KMS-11 (cell line): Measurements from ENCODE around the gene NME7.

ENCODE experiments used
- H2AFZ ChIP-seq: fragments of 200-600 bp; sonication (generic); 2 replicates; pipeline ENCODE4 v1.6.1; 2016; ENCODE audit warnings: antibody characterized with exemption, mixed run types, low read depth
- H3K27ac ChIP-seq: fragments of 200-600 bp; sonication (generic); 2 replicates; pipeline ENCODE4 v1.6.1; 2016; ENCODE audit warnings: mild to moderate bottlenecking, mixed run types
- H3K27me3 ChIP-seq: fragments of 200-600 bp; sonication (generic); 2 replicates; pipeline ENCODE4 v1.6.1; 2017; ENCODE audit warnings: mild to moderate bottlenecking, low read depth, mixed run types, moderate library complexity; ENCODE audit not compliant: insufficient read depth
- H3K36me3 ChIP-seq: fragments of 200-600 bp; sonication (generic); 2 replicates; pipeline ENCODE4 v1.6.1; 2017; ENCODE audit warnings: mild to moderate bottlenecking, mixed run types; ENCODE audit not compliant: insufficient read depth
- H3K4me1 ChIP-seq: fragments of 200-600 bp; sonication (generic); 2 replicates; pipeline ENCODE4 v1.6.1; 2016; ENCODE audit warnings: mild to moderate bottlenecking, low read depth, mixed run types; ENCODE audit not compliant: poor library complexity, severe bottlenecking
- H3K4me2 ChIP-seq: fragments of 200-600 bp; sonication (generic); 2 replicates; pipeline ENCODE4 v1.7.0; 2016; ENCODE audit warnings: mild to moderate bottlenecking, mixed run types
- H3K4me3 ChIP-seq: fragments of 200-600 bp; sonication (generic); IDR thresholded peaks from 2 replicates; pipeline ENCODE4 v1.6.1; 2017; ENCODE audit warnings: low read depth, low read length, mixed read lengths; ENCODE audit not compliant: insufficient read depth
- H3K79me2 ChIP-seq: fragments of 200-600 bp; sonication (generic); 2 replicates; pipeline ENCODE4 v1.6.1; 2016; ENCODE audit warnings: low read depth, mixed run types; ENCODE audit not compliant: insufficient read depth
- H3K9ac ChIP-seq: fragments of 200-600 bp; sonication (generic); 2 replicates; pipeline ENCODE4 v1.6.1; 2016; ENCODE audit warnings: mild to moderate bottlenecking, mixed run types
- H4K20me1 ChIP-seq: fragments of 200-600 bp; sonication (generic); 2 replicates; pipeline ENCODE4 v1.6.1; 2016; ENCODE audit warnings: mild to moderate bottlenecking, mixed run types; ENCODE audit not compliant: insufficient read depth
- TF ChIP-seq, protein P1 (sequence below): fragments of 200-600 bp; sonication (generic); conservative IDR thresholded peaks from 2 replicates; pipeline ENCODE4 v1.6.1; 2017; ENCODE audit warnings: low read depth, mild to moderate bottlenecking, antibody characterized with exemption, low read length, moderate library complexity, mixed read lengths

NME7 gene

DNA sequence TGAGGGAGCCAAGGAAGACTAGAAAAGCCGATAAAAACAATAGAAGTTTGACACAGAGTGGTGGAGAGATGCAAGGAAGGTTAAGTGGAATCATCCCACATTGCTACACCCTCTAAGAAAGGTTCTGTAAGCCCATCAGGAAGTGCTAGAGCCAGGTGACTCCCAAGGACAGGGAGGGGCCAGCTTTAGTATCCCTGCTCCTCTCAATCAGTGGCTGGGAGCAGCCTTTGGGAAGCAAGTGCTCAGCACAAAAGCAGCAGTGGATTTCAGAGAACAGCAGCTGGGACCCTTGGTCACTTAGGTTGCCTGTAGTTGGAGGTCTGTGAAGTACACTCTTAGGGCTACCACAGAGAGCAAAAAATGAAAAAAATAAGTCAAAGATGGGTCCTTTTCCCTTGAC is 42.5 kb downstream of the NME7 start:
- Histone ChIP-seq H3K27ac (no peak overlapping the region), H2AFZ (no peak overlapping the region), H3K4me1 (no peaks in the 10 kb centered on the region), H3K9ac (no peak overlapping the region), H3K4me2 (no peak overlapping the region), H3K79me2 (no peaks in the 10 kb centered on the region), H4K20me1 (no peaks in the 10 kb centered on the region), H3K36me3 (no peaks in the 10 kb centered on the region), H3K27me3 (no peaks in the 10 kb centered on the region), H3K4me3 (no peak overlapping the region)
- TF ChIP-seq, protein P1, sequence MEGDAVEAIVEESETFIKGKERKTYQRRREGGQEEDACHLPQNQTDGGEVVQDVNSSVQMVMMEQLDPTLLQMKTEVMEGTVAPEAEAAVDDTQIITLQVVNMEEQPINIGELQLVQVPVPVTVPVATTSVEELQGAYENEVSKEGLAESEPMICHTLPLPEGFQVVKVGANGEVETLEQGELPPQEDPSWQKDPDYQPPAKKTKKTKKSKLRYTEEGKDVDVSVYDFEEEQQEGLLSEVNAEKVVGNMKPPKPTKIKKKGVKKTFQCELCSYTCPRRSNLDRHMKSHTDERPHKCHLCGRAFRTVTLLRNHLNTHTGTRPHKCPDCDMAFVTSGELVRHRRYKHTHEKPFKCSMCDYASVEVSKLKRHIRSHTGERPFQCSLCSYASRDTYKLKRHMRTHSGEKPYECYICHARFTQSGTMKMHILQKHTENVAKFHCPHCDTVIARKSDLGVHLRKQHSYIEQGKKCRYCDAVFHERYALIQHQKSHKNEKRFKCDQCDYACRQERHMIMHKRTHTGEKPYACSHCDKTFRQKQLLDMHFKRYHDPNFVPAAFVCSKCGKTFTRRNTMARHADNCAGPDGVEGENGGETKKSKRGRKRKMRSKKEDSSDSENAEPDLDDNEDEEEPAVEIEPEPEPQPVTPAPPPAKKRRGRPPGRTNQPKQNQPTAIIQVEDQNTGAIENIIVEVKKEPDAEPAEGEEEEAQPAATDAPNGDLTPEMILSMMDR: no peak

DNA sequence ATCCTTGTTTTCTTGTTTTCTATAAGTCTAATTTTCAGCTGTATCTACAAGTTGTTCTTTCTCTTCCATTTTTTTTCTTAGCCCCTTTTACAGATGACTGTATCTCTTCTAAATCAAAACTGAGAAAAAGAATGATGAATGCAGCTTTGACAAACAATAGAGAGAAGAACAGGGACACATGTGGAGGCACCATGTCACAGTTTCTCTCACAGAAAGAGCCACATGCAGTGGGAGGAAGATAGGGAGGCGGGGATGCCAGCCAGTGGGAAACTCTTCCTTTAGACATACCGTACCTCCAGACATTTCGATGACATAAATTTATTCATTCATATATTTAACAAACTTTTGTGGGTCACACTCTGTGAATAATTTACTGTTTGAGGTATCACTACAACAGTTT is 45.5 kb downstream of the NME7 start:
- Histone ChIP-seq H3K4me2 (no peak overlapping the region), H3K4me3 (no peak overlapping the region)
- TF ChIP-seq, protein P1: no peak

DNA sequence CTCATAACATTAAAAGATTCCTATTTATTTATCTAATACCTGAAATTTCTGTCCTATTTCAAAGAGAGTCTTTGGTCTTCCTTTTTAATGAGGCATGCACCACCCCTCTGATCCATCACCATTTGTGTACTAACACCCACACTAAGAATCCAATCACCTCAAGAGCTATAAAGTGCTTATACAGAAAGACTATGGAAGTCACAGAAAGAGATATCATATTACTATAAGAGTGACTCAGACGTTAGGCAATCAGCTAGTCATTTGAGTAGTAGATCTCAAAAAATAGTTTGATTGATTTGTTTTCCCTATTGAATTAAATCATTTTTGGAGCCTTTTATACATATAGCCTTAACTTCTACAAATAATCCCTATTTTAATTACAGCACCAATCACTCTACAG is 46.1 kb downstream of the NME7 start:
- no peak overlapping the region for H2AFZ ChIP-seq
- no peak overlapping the region for H3K27ac ChIP-seq
- no peak overlapping the region for H3K4me2 ChIP-seq
- H3K36me3 ChIP-seq: no peaks in the 10 kb centered on the region
- H3K4me3 ChIP-seq: no peak overlapping the region
- no peaks in the 10 kb centered on the region for H4K20me1 ChIP-seq
- H3K9ac ChIP-seq: no peak overlapping the region
- no peaks in the 10 kb centered on the region for H3K27me3 ChIP-seq
- no peaks in the 10 kb centered on the region for H3K4me1 ChIP-seq
- H3K79me2 ChIP-seq: no peaks in the 10 kb centered on the region
- TF ChIP-seq, protein P1: no peak

More for the DNA sequence above, 45.5 kb downstream of the NME7 start:
- no peaks in the 10 kb centered on the region for H3K27me3 ChIP-seq
- no peaks in the 10 kb centered on the region for H3K36me3 ChIP-seq
- H3K27ac ChIP-seq: no peak overlapping the region
- H3K4me1 ChIP-seq: no peaks in the 10 kb centered on the region
- H2AFZ ChIP-seq: no peak overlapping the region
- no peaks in the 10 kb centered on the region for H3K79me2 ChIP-seq
- no peaks in the 10 kb centered on the region for H4K20me1 ChIP-seq
- no peak overlapping the region for H3K9ac ChIP-seq

DNA sequence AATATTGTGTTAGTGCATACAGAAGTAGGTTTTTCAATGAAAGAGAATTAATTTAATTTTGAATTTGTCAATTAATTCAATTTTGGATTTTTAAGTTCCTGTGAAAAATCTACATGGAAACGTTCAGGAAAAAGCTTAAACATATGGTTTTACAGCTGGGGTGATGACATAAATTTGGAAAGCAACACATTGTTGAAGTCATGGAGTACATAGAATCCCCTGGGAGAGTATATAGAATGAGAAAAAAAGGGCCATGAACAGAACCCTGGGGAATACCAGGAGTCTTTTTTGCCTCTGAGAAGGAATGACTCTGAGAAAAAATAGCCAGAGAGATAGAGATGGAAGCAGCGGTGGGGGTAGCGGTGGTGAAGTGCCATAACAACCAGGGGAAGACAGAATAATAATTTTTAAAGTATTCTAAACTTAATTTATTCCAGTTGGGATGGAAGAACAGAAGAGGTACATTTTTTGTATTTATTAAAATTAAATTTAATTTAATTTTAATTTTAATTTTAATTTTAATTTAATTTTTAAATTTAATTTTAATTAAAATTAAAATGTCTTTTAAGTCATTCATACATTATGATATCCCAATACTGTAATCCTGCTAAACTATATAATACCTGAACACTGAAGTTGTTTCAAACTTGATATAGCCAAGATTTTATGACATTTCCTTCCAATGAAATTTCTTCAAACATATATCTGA is 48.9 kb downstream of the NME7 start:
- Histone ChIP-seq H3K79me2 (no peaks in the 10 kb centered on the region), H3K4me1 (no peaks in the 10 kb centered on the region), H4K20me1 (no peaks in the 10 kb centered on the region), H3K4me3 (no peak overlapping the region), H3K9ac (no peak overlapping the region), H2AFZ (no peak overlapping the region), H3K4me2 (no peak overlapping the region), H3K27ac (no peak overlapping the region), H3K27me3 (no peaks in the 10 kb centered on the region), H3K36me3 (no peaks in the 10 kb centered on the region)
- TF ChIP-seq, protein P1: no peak
